ENCODE data around the gene INSIG2. TPM values are rescaled to one million over a fixed set of nuclear protein-coding genes. Genes with fewer than 3 reads are reported as not detected.

INSIG2 gene
- total and polyA plus RNA-seq, 2 of the 8 experiments (the other 6 are each of a cell fraction or from before 2014, with no cell fraction given), result 7.0 to 11.2 TPM

DNA sequence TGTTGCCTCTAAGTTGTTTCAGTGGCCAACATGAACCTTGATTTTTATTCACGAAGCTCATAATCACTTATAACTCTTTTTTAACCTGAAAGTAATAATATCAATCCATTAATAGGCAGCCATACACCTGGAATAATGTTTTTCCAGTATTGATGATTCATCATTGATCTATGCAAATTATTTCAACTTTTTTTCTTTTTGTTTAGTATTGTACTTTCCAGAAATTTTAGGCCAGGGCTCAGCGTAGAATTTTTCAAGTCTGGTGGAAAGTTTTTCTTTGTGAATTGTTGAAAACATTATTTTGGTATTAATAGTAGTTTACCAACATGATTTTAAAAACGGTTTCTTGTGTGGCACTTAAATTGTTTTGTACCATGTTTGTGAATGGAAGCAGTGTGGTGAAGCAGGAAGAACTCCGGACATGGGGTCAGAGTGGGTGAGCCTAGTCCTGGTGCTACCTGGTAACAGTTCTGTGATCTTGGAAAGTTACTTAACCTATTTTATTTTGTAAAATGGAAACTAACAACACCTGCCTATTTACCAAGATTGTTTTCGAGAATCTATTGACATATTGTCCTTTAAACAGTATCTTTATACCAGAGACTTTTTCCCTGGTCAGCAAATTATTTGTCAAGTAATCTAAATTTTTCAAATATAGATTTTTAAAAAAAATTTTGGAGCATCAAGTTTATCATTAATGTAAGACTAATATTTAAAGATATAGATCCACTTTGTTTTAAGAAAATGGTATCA, 2.3 kb downstream of the INSIG2 start:
- no peaks in the 10 kb centered on the region; the same call in 1 of the 2 replicates for H3K23me2 ChIP-seq (ENCODE audit: low read depth, low read length)
- H2AFZ ChIP-seq (ENCODE audit: low read length), result no peak overlapping the region
- no peaks in the 10 kb centered on the region for H3K9me3 ChIP-seq (ENCODE audit: insufficient read depth in 2 of 2, low read depth in 1 of 2, low read length in 1 of 2)
- TF ChIP-seq CBX8 (IDR thresholded peaks at IDR 0.05; ENCODE audit: borderline replicate concordance, low read depth, low read length) (no peak), FOSL1 (IDR thresholded peaks at IDR 0.05; ENCODE audit: insufficient read depth, low read depth, low read length) (no peak), RFX5 (IDR thresholded peaks at IDR 0.05; ENCODE audit: borderline replicate concordance, low read depth, low read length) (no peak), CEBPB (IDR thresholded peaks at IDR 0.05; ENCODE audit: low read depth, low read length) (no peak), NRF1 (IDR thresholded peaks at IDR 0.05; ENCODE audit: low read depth, low read length) (no peak), SP4 (IDR thresholded peaks at IDR 0.05; ENCODE audit: low read length) (no peak), MAFK (IDR thresholded peaks at IDR 0.05; ENCODE audit: low read depth, low read length) (no peak), SP2 (IDR thresholded peaks at IDR 0.05; ENCODE audit: low read length) (no peak), HDAC2 (IDR thresholded peaks at IDR 0.05; ENCODE audit: borderline replicate concordance in 1 of 2, low read depth in 2 of 2, low read length in 2 of 2) (no peak)
- no peak overlapping the region for H3K9ac ChIP-seq (replicated peaks in 1 of 4; ENCODE audit: extremely low read depth in 1 of 4, low read depth in 3 of 4, low read length in 3 of 4)
- peak overlapping the region in 1 of 4 experiments; percentile 89; a peak in 2 of 8 replicates for H3K4me3 ChIP-seq (ENCODE audit: extremely low read depth in 1 of 4, insufficient read depth in 2 of 4, low read depth in 3 of 4, low read length in 4 of 4)
- peaks cover 1 to 3% (median 2%) of the 10 kb centered on the region in 4 experiments; a peak in 4 of 7 replicates for H3K4me1 ChIP-seq (replicated peaks in 1 of 4; ENCODE audit: control insufficient read depth in 3 of 4, insufficient read depth in 4 of 4, low read length in 3 of 4)
- no peak overlapping the region for H2BK12ac ChIP-seq (ENCODE audit: low read depth, low read length)
- no peaks in the 10 kb centered on the region for H4K20me1 ChIP-seq (replicated peaks in 1 of 2; ENCODE audit: control insufficient read depth in 1 of 2, insufficient read depth in 2 of 2, low read length in 2 of 2)
- H3K79me1 ChIP-seq (ENCODE audit: low read depth, low read length), result no peaks in the 10 kb centered on the region; the same call in 1 of the 2 replicates
- no peak overlapping the region for H2BK120ac ChIP-seq (replicated peaks; ENCODE audit: low read depth, low read length)
- ChIA-PET CTCF (ENCODE audit: partially characterized antibody) (no interaction called here), POLR2A (ENCODE audit: partially characterized antibody) (interaction anchor here (1.2 kb wide), 1 partner anchor 15 kb away, joined by 3 read pairs; no protein-coding TSS in a partner anchor)
- no peak overlapping the region for H3K14ac ChIP-seq (ENCODE audit: insufficient read length)
- H3K23ac ChIP-seq (ENCODE audit: insufficient read length), result no peak overlapping the region
- 80% methylated on average over 5 of the region's 5 CpGs; no CpG with 5 or more reads in 1 of the 2 experiments for WGBS, 2 experiments (ENCODE audit: extremely low coverage in 1 of 2, insufficient coverage in 1 of 2, insufficient read length in 1 of 2, insufficient replicate concordance in 2 of 2, low coverage in 1 of 2, low lambda C conversion rate in 2 of 2, missing lambda C conversion rate in 1 of 2)
- no peaks in the 10 kb centered on the region for H3K27me3 ChIP-seq (replicated peaks in 1 of 4; ENCODE audit: control insufficient read depth in 3 of 4, extremely low read depth in 1 of 4, insufficient read depth in 3 of 4, low read length in 3 of 4)
- no peak for DNase-seq (ENCODE audit: low read depth in 1 of 2, low spot score in 2 of 2)
- FAIRE-seq, result no peak
- H2BK15ac ChIP-seq (ENCODE audit: low read length), result no peak overlapping the region
- no peak overlapping the region for H3K56ac ChIP-seq (replicated peaks; ENCODE audit: insufficient read length, low read depth, low read length)
- no peak overlapping the region for H3K27ac ChIP-seq (ENCODE audit: low read depth, low read length)
- peaks cover 2 to 56% of the 10 kb centered on the region in 2 experiments; a peak in 2 of 4 replicates for H3K79me2 ChIP-seq (ENCODE audit: control insufficient read depth in 1 of 2, insufficient read depth in 2 of 2, low read length in 2 of 2)
- H3K4me2 ChIP-seq (ENCODE audit: insufficient read depth in 1 of 2, low read depth in 2 of 2, low read length in 2 of 2), result peak overlapping the region in 1 of 2 experiments; percentile 79; a peak in 2 of 4 replicates
- H3K18ac ChIP-seq (ENCODE audit: extremely low read depth, low read length), result no peak overlapping the region
- H2BK5ac ChIP-seq (ENCODE audit: low read depth, low read length), result no peak overlapping the region
- H4K8ac ChIP-seq (ENCODE audit: extremely low read depth, insufficient read depth, low read length), result no peak overlapping the region
- H4K5ac ChIP-seq (ENCODE audit: insufficient read length, low read depth, low read length), result no peak overlapping the region
- no peak overlapping the region for H3K4ac ChIP-seq (replicated peaks; ENCODE audit: insufficient read length, low read depth, low read length)
- H2BK20ac ChIP-seq (ENCODE audit: low read length), result no peak overlapping the region
- no peaks in the 10 kb centered on the region for H3K36me3 ChIP-seq (ENCODE audit: control insufficient read depth in 2 of 4, insufficient read depth in 4 of 4, low read length in 3 of 4)
- no peak overlapping the region for H2AK5ac ChIP-seq (ENCODE audit: low read depth, low read length)
- H4K91ac ChIP-seq (replicated peaks; ENCODE audit: insufficient read length, low read length), result no peak overlapping the region
